Tibial artery (tissue), 4 donors: ENCODE results near the gene ELOVL1.

Source experiments
- DNase-seq, 2 donors: peaks; one replicate each; pipeline ENCODE4 v3.0.0-alpha.2; 2019
- H3K27ac ChIP-seq, 2 donors: fragments of 200-600 bp; sonication (generic) in 1 of 2; 1 replicate in 1 of 2; 2 replicates in 1 of 2; pipeline ENCODE4 v1.5.1; 2018 to 2019; ENCODE audit warnings: mild to moderate bottlenecking in 1 of 2
- H3K27me3 ChIP-seq, 2 donors: fragments of 200-600 bp; sonication (generic) in 1 of 2; one replicate each; pipeline versions ENCODE4 v1.5.1 to v1.6.0; 2016 to 2019
- H3K36me3 ChIP-seq, 3 donors: fragments of 200-600 bp; sonication (generic) in 2 of 3; one replicate each; pipeline ENCODE4 v1.5.1; 2016 to 2019; ENCODE audit warnings: mild to moderate bottlenecking in 2 of 3
- H3K4me1 ChIP-seq, 4 donors: fragments of 200-600 bp; sonication (generic) in 2 of 4; 1 replicate in 3 of 4; 2 replicates in 1 of 4; pipeline ENCODE4 v1.5.1; 2016 to 2019
- H3K4me3 ChIP-seq, 2 donors: fragments of 200-600 bp; sonication (generic) in 1 of 2; 1 replicate in 1 of 2; 2 replicates in 1 of 2; pipeline ENCODE4 v1.5.1; 2018 to 2019; ENCODE audit warnings: mild to moderate bottlenecking in 2 of 2
- H3K9me3 ChIP-seq, 3 donors: fragments of 200-600 bp; sonication (generic) in 1 of 3; one replicate each; pipeline ENCODE4 v1.5.1; 2016 to 2019
- intact Hi-C: fragments of 100-400 bp; cut with DNase I; formaldehyde crosslinking; loops from one replicate; pipeline ENCODE4 v1.15.0; 2023; ENCODE audit warnings: low total_unique reads
- TF ChIP-seq, protein P1 (sequence below), 2 experiments: fragments of 200-600 bp in 1 of 2; fragments of 450-650 bp in 1 of 2; IDR thresholded peaks; one replicate each; pipeline ENCODE4 v1.5.1; 2017 to 2019; ENCODE audit warnings: antibody characterized with exemption in 2 of 2, mild to moderate bottlenecking in 1 of 2, moderate library complexity in 1 of 2

The ELOVL1 gene

DNA sequence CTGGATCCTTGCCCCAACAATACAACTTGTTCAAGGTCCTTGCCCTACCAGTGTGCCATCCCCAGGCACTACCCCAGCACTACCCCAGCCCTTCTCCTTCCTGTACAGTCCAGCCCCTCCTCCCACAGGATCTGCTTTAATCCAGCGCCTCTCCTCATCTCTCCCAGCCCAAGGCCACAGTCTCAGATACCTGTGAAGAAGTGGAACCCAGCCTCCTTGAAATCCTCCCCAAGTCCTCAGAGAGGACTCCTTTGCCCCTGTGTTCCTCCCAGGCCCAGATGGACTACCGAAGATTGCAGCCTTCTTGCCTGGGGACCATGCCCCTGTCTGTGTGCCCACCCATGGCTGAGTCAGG is 15.5 kb downstream of the ELOVL1 start:
- H3K27ac ChIP-seq = no peak overlapping the region
- no peaks in the 10 kb centered on the region for H3K27me3 ChIP-seq
- intact Hi-C loops = loop anchor here (5.0 kb wide), 1 partner anchor 35 kb away; the partner anchor contains the start of genes MED8 and SZT2
- no peak overlapping the region for H3K4me3 ChIP-seq
- H3K4me1 ChIP-seq = peaks cover 0 to 15% (median 10%) of the 10 kb centered on the region in 4 donors
- H3K36me3 ChIP-seq = no peaks in the 10 kb centered on the region
- H3K9me3 ChIP-seq = no peaks in the 10 kb centered on the region
- TF ChIP-seq, protein P1, sequence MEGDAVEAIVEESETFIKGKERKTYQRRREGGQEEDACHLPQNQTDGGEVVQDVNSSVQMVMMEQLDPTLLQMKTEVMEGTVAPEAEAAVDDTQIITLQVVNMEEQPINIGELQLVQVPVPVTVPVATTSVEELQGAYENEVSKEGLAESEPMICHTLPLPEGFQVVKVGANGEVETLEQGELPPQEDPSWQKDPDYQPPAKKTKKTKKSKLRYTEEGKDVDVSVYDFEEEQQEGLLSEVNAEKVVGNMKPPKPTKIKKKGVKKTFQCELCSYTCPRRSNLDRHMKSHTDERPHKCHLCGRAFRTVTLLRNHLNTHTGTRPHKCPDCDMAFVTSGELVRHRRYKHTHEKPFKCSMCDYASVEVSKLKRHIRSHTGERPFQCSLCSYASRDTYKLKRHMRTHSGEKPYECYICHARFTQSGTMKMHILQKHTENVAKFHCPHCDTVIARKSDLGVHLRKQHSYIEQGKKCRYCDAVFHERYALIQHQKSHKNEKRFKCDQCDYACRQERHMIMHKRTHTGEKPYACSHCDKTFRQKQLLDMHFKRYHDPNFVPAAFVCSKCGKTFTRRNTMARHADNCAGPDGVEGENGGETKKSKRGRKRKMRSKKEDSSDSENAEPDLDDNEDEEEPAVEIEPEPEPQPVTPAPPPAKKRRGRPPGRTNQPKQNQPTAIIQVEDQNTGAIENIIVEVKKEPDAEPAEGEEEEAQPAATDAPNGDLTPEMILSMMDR (IDR thresholded peaks at IDR 0.05) = no peak
- DNase-seq = no peak

DNA sequence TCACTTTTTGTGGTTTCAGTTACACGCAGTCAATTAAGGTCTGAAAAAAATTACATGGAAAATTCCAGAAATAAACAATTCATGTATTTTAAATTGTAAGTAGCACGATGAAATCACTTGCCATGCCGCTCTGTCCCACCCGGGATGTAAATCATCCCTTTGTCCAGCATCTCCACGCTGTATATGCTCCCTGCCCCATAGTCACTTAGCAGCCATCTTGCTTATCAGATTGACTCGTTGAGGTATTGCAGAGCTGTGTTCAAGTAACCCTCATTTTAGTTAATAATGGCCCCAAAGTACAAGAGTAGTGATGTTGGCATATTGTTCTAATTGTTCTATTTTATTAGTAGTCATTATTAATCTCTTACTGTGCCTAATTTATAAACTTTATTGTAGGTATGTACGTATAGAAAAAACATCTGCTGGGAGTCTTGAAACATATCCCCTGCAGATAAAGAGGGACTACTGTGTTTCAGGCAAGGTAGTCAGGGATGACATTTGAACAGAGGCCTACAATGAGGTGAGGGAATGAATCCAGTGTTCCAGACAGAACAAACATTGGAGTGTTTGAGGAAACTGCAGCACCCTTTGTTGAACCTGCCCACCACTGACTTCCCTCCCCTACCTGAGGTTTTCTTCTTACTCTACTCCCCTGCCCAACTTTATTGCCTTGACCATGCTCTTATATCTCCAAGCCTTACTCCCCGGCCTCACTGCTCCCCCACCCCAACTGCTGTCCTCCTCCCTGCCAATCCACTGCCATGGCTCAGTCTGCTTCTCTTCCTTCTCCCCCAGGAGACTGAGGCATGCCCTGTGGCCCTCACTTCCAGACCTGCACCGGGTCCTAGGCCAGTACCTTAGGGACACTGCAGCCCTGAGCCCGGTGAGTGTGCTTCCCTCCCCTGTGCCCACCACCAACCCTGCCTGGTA is 16.1 kb downstream of the ELOVL1 start:
- DNase-seq = no peak
- TF ChIP-seq, protein P1 (IDR thresholded peaks at IDR 0.05) = no peak
- Histone ChIP-seq H3K36me3 (no peaks in the 10 kb centered on the region), H3K27me3 (no peaks in the 10 kb centered on the region), H3K4me1 (peaks cover 0 to 15% (median 10%) of the 10 kb centered on the region in 4 donors), H3K9me3 (no peaks in the 10 kb centered on the region), H3K27ac (no peak overlapping the region), H3K4me3 (no peak overlapping the region)
- intact Hi-C loops = loop anchor here (5.0 kb wide), 1 partner anchor 36 kb away; the partner anchor contains the start of genes MED8 and SZT2

DNA sequence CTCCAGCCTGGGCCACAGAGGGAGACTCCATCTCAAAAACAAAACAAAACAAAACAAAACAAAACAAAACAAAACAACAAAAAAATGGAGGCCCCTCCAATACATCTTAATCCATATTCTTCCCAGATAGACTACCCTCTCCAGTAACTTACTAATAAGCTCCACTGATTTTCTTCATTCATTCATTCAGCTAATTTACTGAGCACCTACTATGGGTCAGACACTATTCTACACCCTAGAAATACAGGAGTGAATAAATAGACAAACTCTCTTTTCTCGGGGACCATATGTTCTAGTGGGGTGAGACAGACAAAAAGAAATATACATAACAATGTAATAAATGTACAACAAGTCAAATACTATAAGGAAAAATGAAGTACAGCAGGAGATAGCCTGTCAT is 16.8 kb downstream of the ELOVL1 start:
- H3K4me3 ChIP-seq = no peak overlapping the region
- peaks cover 0 to 15% (median 10%) of the 10 kb centered on the region in 4 donors for H3K4me1 ChIP-seq
- H3K36me3 ChIP-seq = no peaks in the 10 kb centered on the region
- TF ChIP-seq, protein P1 (IDR thresholded peaks at IDR 0.05) = no peak
- intact Hi-C loops = loop anchor here (5.0 kb wide), 1 partner anchor 36 kb away; the partner anchor contains the start of genes MED8 and SZT2
- no peaks in the 10 kb centered on the region for H3K9me3 ChIP-seq
- H3K27ac ChIP-seq = no peak overlapping the region
- no peak for DNase-seq
- H3K27me3 ChIP-seq = no peaks in the 10 kb centered on the region

DNA sequence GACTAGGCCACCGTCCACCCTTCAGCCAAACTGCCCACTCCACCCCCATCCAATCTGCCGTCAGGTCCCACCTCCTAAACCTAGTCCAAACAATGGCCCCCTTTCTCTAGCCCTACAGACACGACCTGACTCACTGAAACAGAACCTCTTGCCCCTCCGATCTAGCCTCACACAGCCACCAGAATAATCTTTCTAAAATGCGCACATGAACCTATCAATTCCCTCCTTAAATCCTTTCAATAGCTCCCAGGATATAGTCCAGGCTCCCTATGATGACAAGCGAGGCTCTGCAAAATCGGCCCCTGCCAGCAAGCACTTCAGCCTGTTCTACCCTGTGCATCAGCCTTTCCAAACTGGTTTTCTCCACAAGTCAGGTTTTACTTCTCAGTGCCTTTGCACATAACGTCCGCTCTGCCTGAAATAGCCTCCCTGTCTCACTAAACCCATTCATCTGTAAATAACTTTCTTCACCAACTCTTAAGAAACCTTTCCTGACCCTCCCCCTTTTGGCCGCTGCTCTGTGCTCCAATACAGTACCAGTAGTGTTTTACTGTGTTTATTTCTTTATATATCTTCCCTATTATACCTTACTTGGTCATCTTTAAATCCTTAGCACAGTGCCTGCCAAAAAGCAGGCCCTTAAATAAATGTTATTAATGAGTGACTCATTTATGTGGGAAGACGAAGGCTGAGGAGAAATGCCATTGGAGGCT is 18.1 kb downstream of the ELOVL1 start:
- intact Hi-C loops = loop anchor here (5.0 to 10.0 kb wide), 2 partner anchors 38 to 425 kb away; partner anchors contain the start of genes MED8 and SZT2
- Histone ChIP-seq H3K27me3 (no peaks in the 10 kb centered on the region), H3K4me3 (peak overlapping the region; percentile 59 to 82), H3K4me1 (peaks cover 0 to 15% (median 10%) of the 10 kb centered on the region in 4 donors), H3K27ac (peak overlapping the region; percentile 86 to 93), H3K9me3 (no peaks in the 10 kb centered on the region), H3K36me3 (no peaks in the 10 kb centered on the region)
- peak; percentile 30 to 66 for DNase-seq
- TF ChIP-seq, protein P1 (IDR thresholded peaks at IDR 0.05) = no peak

DNA sequence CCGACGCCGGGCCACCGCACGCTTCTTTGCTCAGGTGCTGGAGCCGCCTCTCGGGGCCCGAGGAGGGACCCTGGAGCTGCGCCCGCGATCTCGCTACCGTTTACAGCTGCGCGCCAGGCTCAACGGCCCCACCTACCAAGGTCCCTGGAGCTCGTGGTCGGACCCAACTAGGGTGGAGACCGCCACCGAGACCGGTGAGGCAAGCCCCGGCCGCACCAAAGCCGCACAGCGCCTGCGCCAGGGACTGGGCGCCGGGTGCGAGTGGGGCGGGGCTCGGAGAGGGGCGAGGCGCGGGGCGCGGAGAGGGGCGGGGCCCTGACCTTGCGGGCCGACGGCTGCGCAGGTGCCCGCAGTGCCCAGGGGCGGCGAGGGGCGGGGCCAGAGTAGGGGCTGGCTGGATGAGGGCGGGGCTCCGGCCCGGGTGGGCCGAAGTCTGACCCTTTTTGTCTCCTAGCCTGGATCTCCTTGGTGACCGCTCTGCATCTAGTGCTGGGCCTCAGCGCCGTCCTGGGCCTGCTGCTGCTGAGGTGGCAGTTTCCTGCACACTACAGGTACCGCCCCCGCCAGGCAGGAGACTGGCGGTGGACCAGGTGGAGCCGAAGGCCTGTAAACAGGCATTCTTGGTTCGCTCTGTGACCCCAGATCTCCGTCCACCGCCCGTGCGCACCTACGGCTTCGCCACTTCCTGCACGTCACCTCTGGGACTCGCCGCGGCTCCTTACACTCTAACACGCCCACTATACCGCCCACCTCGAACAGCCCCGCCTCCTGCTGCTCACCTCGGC is 18.8 kb downstream of the ELOVL1 start:
- peak; percentile 65 to 89 for DNase-seq
- H3K4me3 ChIP-seq = peak overlapping the region; percentile 59 to 82
- H3K27ac ChIP-seq = peak overlapping the region; percentile 86 to 93
- H3K27me3 ChIP-seq = no peaks in the 10 kb centered on the region
- peaks cover 0 to 19% (median 10%) of the 10 kb centered on the region in 4 donors for H3K4me1 ChIP-seq
- intact Hi-C loops = loop anchor here (10.0 kb wide), 1 partner anchor 424 kb away; no protein-coding TSS in a partner anchor
- no peaks in the 10 kb centered on the region for H3K9me3 ChIP-seq
- TF ChIP-seq, protein P1 (IDR thresholded peaks at IDR 0.05) = no peak
- H3K36me3 ChIP-seq = no peaks in the 10 kb centered on the region
